ENCODE data around the gene NRXN3.

The NRXN3 gene

DNA sequence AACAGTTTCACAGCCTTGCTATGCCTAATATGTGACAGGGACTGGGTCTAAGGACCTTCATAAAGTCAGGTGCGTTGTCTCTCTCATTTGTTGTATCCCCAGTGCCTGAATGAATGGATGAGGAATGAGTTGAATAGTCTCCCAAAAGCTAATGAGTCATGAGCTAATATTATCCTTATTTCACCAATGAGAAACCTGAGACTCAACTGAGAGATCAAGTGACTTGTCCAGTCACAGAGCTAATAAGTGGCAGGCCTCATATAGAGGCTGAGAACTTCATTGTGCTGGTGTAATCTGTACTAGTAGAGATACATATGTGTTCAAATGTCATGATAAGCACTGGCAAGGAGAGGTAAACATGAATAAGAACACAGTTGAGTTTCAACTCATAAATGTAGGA, 612.4 kb downstream of the NRXN3 start:
- no peak for DNase-seq (ENCODE audit: low spot score)
- no peak for TF ChIP-seq CTCF (IDR thresholded peaks at IDR 0.05; ENCODE audit: extremely low read depth, insufficient read depth, missing control alignments)
- in situ Hi-C loops (cut with MboI; ENCODE audit: low pct_unique_long_range_greater_than_20kb, low sequenced_read_pairs, unreplicated experiment): no loop called here

- no peak for DNase-seq (ENCODE audit: low spot score)
- no peak for TF ChIP-seq CTCF (IDR thresholded peaks at IDR 0.05; ENCODE audit: extremely low read depth, insufficient read depth, missing control alignments)
Measured at GRCh38 chr14:78785265-78785664, 615.1 kb downstream of the NRXN3 start.

GRCh38 chr14:78788467-78789360, 618.5 kb downstream of the NRXN3 start:
- no peak for DNase-seq (ENCODE audit: low spot score)
- in situ Hi-C loops (cut with MboI; ENCODE audit: low pct_unique_long_range_greater_than_20kb, low sequenced_read_pairs, unreplicated experiment): no loop called here
- TF ChIP-seq CTCF (IDR thresholded peaks at IDR 0.05; ENCODE audit: extremely low read depth, insufficient read depth, missing control alignments): no peak

More at GRCh38 chr14:78785265-78785664, 615.1 kb downstream of the NRXN3 start:
- in situ Hi-C loops (cut with MboI; ENCODE audit: low pct_unique_long_range_greater_than_20kb, low sequenced_read_pairs, unreplicated experiment): no loop called here

DNA sequence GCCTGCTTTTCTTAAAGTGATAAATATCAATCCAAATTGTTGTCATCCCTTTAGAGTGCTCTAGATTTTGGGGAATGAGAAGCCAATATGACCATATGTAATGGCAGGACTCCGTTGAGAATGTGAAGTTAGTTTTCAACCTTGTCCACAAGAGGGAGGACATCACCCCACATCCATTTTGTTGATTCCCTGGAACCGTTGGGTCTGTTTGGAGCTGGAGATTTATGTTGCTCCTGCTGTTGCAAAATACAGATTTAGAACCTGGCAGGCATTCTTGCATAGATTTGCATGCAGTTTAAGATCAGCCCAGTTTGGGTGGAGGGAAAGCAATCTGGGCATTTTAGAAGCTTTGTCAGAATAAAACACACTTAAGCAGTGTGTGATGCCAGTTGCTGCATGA, 620.1 kb downstream of the NRXN3 start:
- in situ Hi-C loops (cut with MboI; ENCODE audit: low pct_unique_long_range_greater_than_20kb, low sequenced_read_pairs, unreplicated experiment): no loop called here
- no peak for TF ChIP-seq CTCF (IDR thresholded peaks at IDR 0.05; ENCODE audit: extremely low read depth, insufficient read depth, missing control alignments)
- DNase-seq (ENCODE audit: low spot score): no peak

GRCh38 chr14:78798757-78799156, 628.6 kb downstream of the NRXN3 start:
- in situ Hi-C loops (cut with MboI; ENCODE audit: low pct_unique_long_range_greater_than_20kb, low sequenced_read_pairs, unreplicated experiment): no loop called here
- TF ChIP-seq CTCF (IDR thresholded peaks at IDR 0.05; ENCODE audit: extremely low read depth, insufficient read depth, missing control alignments): no peak
- no peak for DNase-seq (ENCODE audit: low spot score)

- no peak for TF ChIP-seq CTCF (IDR thresholded peaks at IDR 0.05; ENCODE audit: extremely low read depth, insufficient read depth, missing control alignments)
- in situ Hi-C loops (cut with MboI; ENCODE audit: low pct_unique_long_range_greater_than_20kb, low sequenced_read_pairs, unreplicated experiment): no loop called here
- no peak for DNase-seq (ENCODE audit: low spot score)
Measured at GRCh38 chr14:78805570-78805969, 635.4 kb downstream of the NRXN3 start.
